Adrenal gland (tissue), 5 donors: ENCODE data around the gene PRSS56.
A peak's percentile ranks its signal among the peaks of the same experiment; 100 is the strongest.

Experiments used
- CTCF ChIP-seq, 6 experiments: fragments of 450-650 bp in 4 of 6; fragments of 200-600 bp in 2 of 6; sonication (generic) in 1 of 6; IDR thresholded peaks; 1 replicate in 5 of 6; 2 replicates in 1 of 6; pipeline versions ENCODE4 v1.5.1 to v1.8.0; 2016 to 2021; ENCODE audit warnings: antibody characterized with exemption in 6 of 6, mild to moderate bottlenecking in 2 of 6, moderate library complexity in 1 of 6
- POLR2A ChIP-seq, 2 donors: fragments of 450-650 bp; IDR thresholded peaks; one replicate each; pipeline ENCODE4 v1.6.1; 2017; ENCODE audit warnings: antibody characterized with exemption in 2 of 2, mild to moderate bottlenecking in 2 of 2, moderate library complexity in 1 of 2
- donor health status: DM: no; HTN: no; CAD: no.

GRCh38 chr2:232521959-232522622, 1.9 kb downstream of the PRSS56 start:
- TF ChIP-seq CTCF (IDR thresholded peaks at IDR 0.05) (peak; percentile 30 to 95 (median 70)), POLR2A (IDR thresholded peaks at IDR 0.05) (no peak)
